Osteocyte (in vitro differentiated cells): ENCODE measurements around the gene IQCH. TPM values are rescaled to one million over a fixed set of nuclear protein-coding genes. Genes with fewer than 3 reads are reported as not detected.

Experiments used
- DNase-seq: peaks from one replicate; pipeline ENCODE4 v3.0.0; 2021; ENCODE audit warnings: mixed read lengths; ENCODE audit not compliant: unreplicated experiment; ENCODE audit errors: extremely low spot score
- H3K27ac Mint-ChIP-seq: one replicate; pipeline ENCODE4 v1.8.0; 2021; ENCODE audit warnings: mild to moderate bottlenecking, mixed read lengths; ENCODE audit not compliant: unreplicated experiment
- H3K27me3 Mint-ChIP-seq: one replicate; pipeline ENCODE4 v1.8.0; 2021; ENCODE audit warnings: mixed read lengths; ENCODE audit not compliant: unreplicated experiment
- H3K36me3 Mint-ChIP-seq: one replicate; pipeline ENCODE4 v1.8.0; 2021; ENCODE audit warnings: mixed read lengths; ENCODE audit not compliant: unreplicated experiment
- H3K4me1 Mint-ChIP-seq: one replicate; pipeline ENCODE4 v1.8.0; 2021; ENCODE audit warnings: mixed read lengths; ENCODE audit not compliant: unreplicated experiment
- H3K4me3 Mint-ChIP-seq: one replicate; pipeline ENCODE4 v1.8.0; 2021; ENCODE audit warnings: mild to moderate bottlenecking, moderate library complexity, mixed read lengths; ENCODE audit not compliant: unreplicated experiment
- H3K9me3 Mint-ChIP-seq: one replicate; pipeline ENCODE4 v1.8.0; 2021; ENCODE audit warnings: mixed read lengths; ENCODE audit not compliant: unreplicated experiment
- total RNA-seq: library from RNA; stranded (reverse); gene quantifications from 2 replicates; pipeline ENCODE4 v1.2.1, GENCODE V29; 2021
- TF ChIP-seq, protein P1 (sequence below): fragments of 200-600 bp; sonication (generic); IDR thresholded peaks from 2 replicates; pipeline ENCODE4 v1.5.0; 2021; ENCODE audit warnings: antibody characterized with exemption, mild to moderate bottlenecking, moderate library complexity

The IQCH gene
- total RNA-seq, 1 donor from 2014 or later, result 2.0 TPM

DNA sequence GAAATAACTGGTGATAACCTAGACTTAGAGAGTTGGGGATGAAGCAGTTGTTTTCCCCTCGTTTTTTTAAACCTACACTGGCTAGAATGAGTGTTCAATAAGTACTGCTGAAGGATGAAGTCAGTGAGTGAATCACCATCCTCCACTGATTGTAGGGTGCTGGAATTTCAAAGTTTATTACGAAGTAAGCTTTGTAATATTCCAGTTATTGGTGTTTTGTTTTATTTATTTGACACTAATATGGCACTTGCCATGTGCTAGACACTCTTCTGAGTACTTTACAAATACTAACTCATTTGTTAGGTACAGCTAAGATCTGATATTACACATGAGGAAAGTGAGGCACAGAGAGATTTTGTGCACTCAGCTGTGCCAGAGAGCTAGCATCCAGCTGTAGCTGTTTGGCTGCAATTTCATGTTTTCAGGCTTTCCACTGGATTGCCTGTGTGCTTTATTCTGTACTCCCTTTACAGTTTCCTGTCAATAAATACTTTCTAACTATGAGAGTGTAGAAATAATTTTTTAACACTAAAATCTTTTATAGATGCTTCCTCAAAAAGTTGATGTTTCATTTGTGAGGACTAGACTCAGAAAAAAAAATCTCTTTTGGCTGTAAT is 293.8 kb downstream of the IQCH start:
- no peak for DNase-seq
- Mint-ChIP-seq H3K36me3 (peaks cover 12% of the 10 kb centered on the region), H3K27ac (peak overlapping the region; percentile 90), H3K27me3 (no peaks in the 10 kb centered on the region), H3K9me3 (no peaks in the 10 kb centered on the region), H3K4me3 (peak overlapping the region; percentile 63), H3K4me1 (peaks cover 48% of the 10 kb centered on the region)
- TF ChIP-seq, protein P1, sequence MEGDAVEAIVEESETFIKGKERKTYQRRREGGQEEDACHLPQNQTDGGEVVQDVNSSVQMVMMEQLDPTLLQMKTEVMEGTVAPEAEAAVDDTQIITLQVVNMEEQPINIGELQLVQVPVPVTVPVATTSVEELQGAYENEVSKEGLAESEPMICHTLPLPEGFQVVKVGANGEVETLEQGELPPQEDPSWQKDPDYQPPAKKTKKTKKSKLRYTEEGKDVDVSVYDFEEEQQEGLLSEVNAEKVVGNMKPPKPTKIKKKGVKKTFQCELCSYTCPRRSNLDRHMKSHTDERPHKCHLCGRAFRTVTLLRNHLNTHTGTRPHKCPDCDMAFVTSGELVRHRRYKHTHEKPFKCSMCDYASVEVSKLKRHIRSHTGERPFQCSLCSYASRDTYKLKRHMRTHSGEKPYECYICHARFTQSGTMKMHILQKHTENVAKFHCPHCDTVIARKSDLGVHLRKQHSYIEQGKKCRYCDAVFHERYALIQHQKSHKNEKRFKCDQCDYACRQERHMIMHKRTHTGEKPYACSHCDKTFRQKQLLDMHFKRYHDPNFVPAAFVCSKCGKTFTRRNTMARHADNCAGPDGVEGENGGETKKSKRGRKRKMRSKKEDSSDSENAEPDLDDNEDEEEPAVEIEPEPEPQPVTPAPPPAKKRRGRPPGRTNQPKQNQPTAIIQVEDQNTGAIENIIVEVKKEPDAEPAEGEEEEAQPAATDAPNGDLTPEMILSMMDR, result no peak

DNA sequence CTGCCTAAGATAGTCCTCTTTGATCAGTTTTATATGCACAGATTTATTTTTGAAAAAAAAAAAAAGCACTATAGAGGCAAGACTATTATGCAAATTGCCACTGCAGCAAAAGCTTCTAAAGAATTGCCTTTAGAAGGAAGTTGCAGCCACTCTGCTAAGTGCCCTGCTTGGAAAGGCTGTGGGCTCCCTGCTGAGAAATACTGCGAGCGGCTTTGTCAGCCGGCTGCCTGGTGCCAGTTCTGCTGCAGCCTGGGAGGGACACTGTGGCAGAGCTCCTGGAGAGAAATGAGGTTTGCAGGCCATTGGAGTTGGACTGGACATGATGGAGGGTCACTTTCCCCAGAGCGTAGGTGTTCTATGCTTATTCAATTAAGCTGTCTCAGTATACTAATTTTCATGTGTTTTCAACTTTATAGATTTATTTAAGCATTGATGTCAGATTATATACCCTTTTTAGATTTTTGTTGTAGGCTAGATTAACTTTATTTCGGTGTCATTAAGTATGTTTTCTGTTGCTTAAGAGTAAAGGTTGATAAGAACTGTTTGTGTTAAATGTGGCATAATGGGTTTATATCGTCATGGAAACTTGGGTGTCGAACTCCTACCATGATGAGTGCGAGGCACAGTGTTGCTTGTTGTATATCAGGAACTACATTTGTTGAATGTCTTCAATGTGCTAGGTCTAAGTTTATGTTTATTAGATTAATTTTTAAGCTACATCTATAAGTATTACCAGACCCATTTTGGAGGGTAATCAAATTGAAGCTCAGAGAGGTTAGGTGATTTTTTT is 294.5 kb downstream of the IQCH start:
- Mint-ChIP-seq H3K9me3 (no peaks in the 10 kb centered on the region), H3K4me3 (peak overlapping the region; percentile 63), H3K4me1 (peaks cover 42% of the 10 kb centered on the region), H3K36me3 (peaks cover 12% of the 10 kb centered on the region), H3K27me3 (no peaks in the 10 kb centered on the region), H3K27ac (peak overlapping the region; percentile 90)
- TF ChIP-seq, protein P1, result no peak
- peak; percentile 86 for DNase-seq

DNA sequence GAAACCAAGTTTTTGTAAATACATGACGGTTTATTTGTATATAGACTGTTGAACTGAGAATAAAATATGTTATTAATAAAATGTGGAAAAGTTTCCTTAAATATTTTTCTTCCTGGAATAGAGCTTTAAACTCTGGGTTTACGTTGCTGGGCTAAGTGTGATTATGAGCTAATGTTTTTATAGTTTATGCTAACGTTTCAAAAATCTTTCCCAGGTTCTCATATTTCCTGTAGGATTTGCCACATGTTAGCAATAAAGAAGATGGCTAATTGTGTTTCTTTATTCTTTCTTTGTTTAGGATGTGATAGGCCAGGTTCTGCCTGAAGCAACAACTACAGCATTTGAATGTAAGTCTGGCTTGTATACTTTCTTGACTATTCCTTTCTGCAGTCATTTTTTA is 295.1 kb downstream of the IQCH start:
- no peaks in the 10 kb centered on the region for H3K27me3 Mint-ChIP-seq

DNA sequence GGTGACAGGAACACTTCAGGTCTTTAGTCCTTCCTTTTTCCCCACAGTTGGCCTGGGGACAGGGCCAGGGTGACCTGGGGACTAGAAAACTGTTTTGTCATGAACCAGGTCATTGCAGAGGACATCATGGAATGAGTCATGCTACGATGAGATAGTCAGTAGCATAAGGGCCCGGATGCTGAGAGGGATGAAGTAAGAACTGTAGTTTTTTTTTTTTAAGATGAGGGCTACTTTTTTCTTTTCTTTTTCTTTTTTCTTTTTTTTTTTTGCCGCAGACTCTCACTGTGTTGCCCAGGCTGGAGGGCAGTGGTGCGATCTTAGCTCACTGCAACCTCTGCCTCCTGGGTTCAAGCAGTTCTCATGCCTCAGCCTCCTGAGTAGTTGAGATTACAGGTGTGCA is 295.9 kb downstream of the IQCH start:
- DNase-seq, result no peak

More for the DNA sequence above, 295.1 kb downstream of the IQCH start:
- Mint-ChIP-seq H3K4me3 (peak overlapping the region; percentile 14), H3K27ac (peak overlapping the region; percentile 90), H3K4me1 (peaks cover 35% of the 10 kb centered on the region), H3K36me3 (peaks cover 10% of the 10 kb centered on the region), H3K9me3 (no peaks in the 10 kb centered on the region)
- DNase-seq, result no peak
- TF ChIP-seq, protein P1, result no peak

More for the DNA sequence above, 295.9 kb downstream of the IQCH start:
- no peaks in the 10 kb centered on the region for H3K9me3 Mint-ChIP-seq
- H3K36me3 Mint-ChIP-seq, result peaks cover 10% of the 10 kb centered on the region
- H3K4me1 Mint-ChIP-seq, result peaks cover 31% of the 10 kb centered on the region
- peak overlapping the region; percentile 90 for H3K27ac Mint-ChIP-seq
- H3K4me3 Mint-ChIP-seq, result no peak overlapping the region
- TF ChIP-seq, protein P1, result no peak
- H3K27me3 Mint-ChIP-seq, result no peaks in the 10 kb centered on the region
